ENCODE results near the gene ARMH1.

The ARMH1 gene

DNA sequence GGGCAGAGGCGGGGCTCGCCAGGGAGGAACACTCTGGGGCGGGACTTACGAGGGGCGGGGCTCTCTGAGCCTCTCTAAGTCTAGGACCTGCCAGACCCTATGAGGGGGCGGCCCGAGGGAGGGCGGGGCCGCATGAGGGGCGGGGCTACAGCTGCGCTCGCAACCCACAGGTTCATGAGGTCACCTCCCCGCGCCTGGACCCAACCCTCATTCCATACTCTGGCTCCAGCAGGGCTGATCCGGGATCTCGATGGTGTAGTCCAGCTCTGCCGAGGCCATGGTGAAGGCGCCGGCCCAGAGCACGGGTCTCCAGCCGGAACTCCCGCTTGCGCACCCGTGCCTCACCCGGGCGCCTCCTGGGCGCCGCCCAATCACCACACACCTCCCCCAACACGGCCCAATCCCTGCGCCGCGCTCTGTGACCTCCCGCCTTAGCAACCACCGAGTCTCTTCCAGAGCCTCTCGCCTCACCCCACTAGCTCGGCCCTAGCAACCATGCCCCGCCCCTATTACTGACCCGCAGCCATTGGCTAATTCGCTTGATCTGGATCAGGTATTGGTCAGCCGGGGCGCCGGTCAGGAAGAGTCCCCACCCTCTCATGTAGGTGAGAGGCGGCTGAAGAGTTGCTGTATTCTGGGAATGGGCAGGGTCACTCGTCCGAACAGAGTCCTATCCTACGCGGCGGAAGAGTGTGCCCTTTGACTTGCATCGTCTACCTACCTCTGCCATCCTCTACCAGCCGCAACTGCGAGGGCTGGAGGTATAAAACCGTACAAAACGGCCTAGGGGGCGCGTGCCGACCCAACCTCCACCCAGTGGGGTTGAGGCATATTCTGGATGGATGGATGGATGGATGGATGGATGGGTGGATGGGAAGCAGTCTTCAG is at the start of gene ARMH1, which contains the start of gene TMEM53:
Gene ARMH1 (plus strand): TSS at position 602 of the 888 bp plus-strand sequence. CDS start 14,984 bp downstream, outside the sequence.
Gene TMEM53 (minus strand): TSS at position 369 of the 888 bp plus-strand sequence. CDS start 90 bp downstream, at position 279.
- no peaks in the 10 kb centered on the region for H3K27me3 Mint-ChIP-seq (ENCODE audit: low read depth)
- no peaks in the 10 kb centered on the region for H3K36me3 Mint-ChIP-seq (ENCODE audit: low read depth)
- DNase-seq (ENCODE audit: low spot score), result peak; percentile 98
- peaks cover 27% of the 10 kb centered on the region for H3K4me1 Mint-ChIP-seq (ENCODE audit: low read depth)
- H3K9me3 Mint-ChIP-seq, result no peaks in the 10 kb centered on the region
- H3K27ac Mint-ChIP-seq, result peak within 1 kb of the TSS; percentile 88
- peak within 1 kb of the TSS; percentile 88 for H3K4me3 Mint-ChIP-seq

DNA sequence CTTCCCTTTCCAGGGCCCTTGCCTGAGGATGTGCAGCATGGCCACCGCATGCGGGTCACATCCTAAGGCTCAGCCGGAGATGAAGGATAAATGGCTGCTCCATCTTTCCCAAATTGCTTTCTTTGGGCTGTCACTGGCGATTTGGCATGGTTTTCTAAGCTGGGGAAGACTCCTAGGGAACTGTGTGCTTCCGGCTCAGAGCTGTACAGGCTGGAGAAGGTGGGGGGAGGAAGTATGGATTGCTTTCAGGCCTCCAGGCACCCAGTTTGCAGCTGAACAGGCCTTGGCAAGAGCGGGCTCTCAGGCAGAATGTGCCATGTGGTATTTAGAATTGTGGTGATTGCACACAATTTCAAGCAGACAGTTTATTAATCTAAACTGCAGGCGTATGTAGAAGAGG is 49.2 kb upstream of the ARMH1 start:
- DNase-seq (ENCODE audit: low spot score), result no peak
- no peaks in the 10 kb centered on the region for H3K27me3 Mint-ChIP-seq (ENCODE audit: low read depth)
- peaks cover under 1% of the 10 kb centered on the region for H3K4me1 Mint-ChIP-seq (ENCODE audit: low read depth)
- H3K4me3 Mint-ChIP-seq, result no peak overlapping the region
- no peak overlapping the region for H3K27ac Mint-ChIP-seq
- peaks cover under 1% of the 10 kb centered on the region for H3K36me3 Mint-ChIP-seq (ENCODE audit: low read depth)
- peaks cover under 1% of the 10 kb centered on the region for H3K9me3 Mint-ChIP-seq

DNA sequence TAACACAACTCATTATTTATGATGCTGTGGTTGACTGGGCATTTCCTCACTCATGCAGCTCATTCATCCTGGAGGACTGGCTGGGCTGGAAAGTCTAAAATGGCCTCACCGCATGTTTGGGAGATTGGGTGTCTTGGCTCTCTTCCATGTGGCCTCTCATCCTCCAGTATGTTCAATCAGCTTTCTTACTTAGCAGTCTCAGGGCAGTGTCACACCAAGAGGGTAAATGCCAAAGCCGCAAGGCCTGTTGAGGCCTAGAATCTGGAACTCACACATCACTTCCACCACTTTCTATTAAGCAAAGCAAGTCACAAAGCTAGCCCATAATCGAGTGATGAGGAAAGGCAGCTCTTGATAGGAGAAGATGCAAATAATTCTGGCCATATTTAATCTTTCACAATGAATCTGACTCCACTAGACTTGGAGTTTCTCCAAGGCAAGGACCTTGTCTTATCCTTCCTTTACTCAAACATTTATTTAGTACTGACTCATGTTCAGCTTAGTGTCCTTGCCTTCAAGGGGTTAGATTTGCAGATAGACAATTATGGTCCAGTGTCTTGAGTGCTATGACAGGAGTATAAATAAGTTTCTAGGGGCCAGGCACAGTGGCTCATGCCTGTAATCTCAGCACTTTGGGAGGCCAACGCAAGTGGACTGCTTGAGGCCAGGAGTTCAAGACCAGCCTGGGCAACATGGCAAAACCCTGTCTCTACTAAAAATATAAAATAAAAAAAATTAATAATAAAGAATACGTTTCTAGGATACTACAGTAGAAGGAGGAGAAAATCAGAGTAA is 45.4 kb upstream of the ARMH1 start:
- DNase-seq (ENCODE audit: low spot score), result no peak
- no peaks in the 10 kb centered on the region for H3K27me3 Mint-ChIP-seq (ENCODE audit: low read depth)
- H3K36me3 Mint-ChIP-seq (ENCODE audit: low read depth), result peaks cover 12% of the 10 kb centered on the region
- peaks cover 8% of the 10 kb centered on the region for H3K9me3 Mint-ChIP-seq
- H3K4me3 Mint-ChIP-seq, result no peak overlapping the region
- no peak overlapping the region for H3K27ac Mint-ChIP-seq
- peaks cover 20% of the 10 kb centered on the region for H3K4me1 Mint-ChIP-seq (ENCODE audit: low read depth)

DNA sequence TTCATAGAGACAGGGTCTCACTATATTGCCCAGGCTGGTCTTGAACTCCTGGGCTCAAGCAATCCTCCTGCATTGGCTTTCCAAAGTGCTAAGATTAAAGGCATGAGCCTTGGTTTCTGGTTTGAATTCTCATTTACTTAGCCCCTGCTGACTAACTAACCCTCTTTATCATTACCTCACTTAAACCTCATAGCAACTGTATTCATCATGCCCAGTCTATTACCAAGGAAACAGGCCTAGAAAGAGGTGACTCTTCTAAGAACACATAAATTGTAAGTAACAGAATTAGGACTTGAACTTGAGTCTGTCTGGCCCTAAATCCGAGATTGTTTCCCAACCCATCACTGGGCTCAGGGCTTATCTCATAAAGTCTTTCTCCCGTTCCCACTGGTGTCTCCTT is 44.4 kb upstream of the ARMH1 start:
- Mint-ChIP-seq H3K27me3 (ENCODE audit: low read depth) (no peaks in the 10 kb centered on the region), H3K27ac (peak overlapping the region; percentile 96)
- DNase-seq (ENCODE audit: low spot score), result no peak

DNA sequence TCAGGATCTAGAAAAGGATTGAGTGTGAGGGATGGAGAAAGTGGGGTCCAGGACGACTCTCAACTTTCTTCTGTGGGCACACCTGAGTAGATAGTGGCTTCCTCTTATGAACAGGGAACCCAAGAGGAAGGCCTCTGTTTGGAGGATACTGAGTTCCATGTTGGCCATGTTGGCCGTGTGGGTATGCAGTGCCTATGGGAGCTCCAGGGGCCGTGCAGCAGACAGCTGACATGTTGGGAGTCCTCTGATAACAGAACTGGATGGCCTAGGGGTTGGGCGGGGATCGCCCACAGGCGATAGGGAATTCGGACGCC is 43.2 kb upstream of the ARMH1 start:
- Mint-ChIP-seq H3K27me3 (ENCODE audit: low read depth) (no peaks in the 10 kb centered on the region), H3K36me3 (ENCODE audit: low read depth) (peaks cover 28% of the 10 kb centered on the region), H3K4me3 (peak overlapping the region; percentile 87)

More for the DNA sequence above, 44.4 kb upstream of the ARMH1 start:
- Mint-ChIP-seq H3K4me1 (ENCODE audit: low read depth) (peaks cover 30% of the 10 kb centered on the region), H3K4me3 (peak overlapping the region; percentile 87), H3K36me3 (ENCODE audit: low read depth) (peaks cover 18% of the 10 kb centered on the region), H3K9me3 (peaks cover 8% of the 10 kb centered on the region)

DNA sequence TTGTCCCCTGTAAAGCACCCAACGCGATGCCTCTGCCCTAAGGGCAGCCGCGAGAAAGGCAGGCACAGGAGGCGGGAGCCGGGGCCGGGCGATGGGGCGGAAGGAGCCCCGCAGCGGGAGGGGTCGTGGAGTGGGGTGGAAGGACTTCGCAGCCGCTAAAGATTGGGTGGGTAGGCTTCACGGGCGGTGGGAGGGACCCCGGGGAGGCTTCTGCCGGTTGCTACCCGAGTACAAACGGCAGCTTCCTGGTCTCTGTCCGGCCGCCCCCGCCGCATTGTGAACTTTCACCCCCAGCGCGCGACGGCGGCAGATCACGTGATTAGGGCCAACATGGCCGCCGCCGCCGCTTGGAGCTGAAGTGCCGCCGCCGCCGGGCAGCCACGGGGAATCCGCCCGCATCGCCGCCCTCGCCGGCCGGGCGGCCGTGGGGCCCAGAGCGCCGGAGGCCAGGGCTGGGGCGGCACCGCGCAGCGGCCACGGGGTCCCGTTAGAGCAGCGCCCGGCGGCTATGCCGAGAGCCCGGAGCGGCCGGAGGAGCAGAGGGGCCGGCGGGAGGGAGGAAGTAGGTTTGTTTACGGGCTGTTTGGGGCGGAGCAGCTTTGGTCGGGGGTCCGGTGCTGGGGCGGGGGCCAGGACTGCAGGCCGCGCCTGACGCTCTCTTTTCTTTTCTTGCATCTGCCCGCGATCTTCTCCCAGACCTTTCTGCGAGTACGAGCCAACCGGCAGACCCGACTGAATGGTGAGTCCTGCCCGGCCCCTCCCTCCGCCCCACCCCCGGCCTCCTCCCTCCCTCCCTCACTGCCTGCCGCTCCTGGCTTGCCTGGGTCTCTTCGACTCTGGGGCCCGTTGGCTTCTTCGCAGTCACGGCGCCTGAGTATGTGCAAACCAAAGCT is 42.6 kb upstream of the ARMH1 start:
- H3K36me3 Mint-ChIP-seq (ENCODE audit: low read depth), result peaks cover 29% of the 10 kb centered on the region
- no peaks in the 10 kb centered on the region for H3K27me3 Mint-ChIP-seq (ENCODE audit: low read depth)
- peak; percentile 91 for DNase-seq (ENCODE audit: low spot score)
- peaks cover 8% of the 10 kb centered on the region for H3K9me3 Mint-ChIP-seq
- H3K4me3 Mint-ChIP-seq, result peak overlapping the region; percentile 90
- H3K27ac Mint-ChIP-seq, result peak overlapping the region; percentile 98
- peaks cover 30% of the 10 kb centered on the region for H3K4me1 Mint-ChIP-seq (ENCODE audit: low read depth)

More for the DNA sequence above, 43.2 kb upstream of the ARMH1 start:
- DNase-seq (ENCODE audit: low spot score), result no peak
- Mint-ChIP-seq H3K27ac (peak overlapping the region; percentile 96), H3K4me1 (ENCODE audit: low read depth) (peaks cover 30% of the 10 kb centered on the region), H3K9me3 (peaks cover 8% of the 10 kb centered on the region)

DNA sequence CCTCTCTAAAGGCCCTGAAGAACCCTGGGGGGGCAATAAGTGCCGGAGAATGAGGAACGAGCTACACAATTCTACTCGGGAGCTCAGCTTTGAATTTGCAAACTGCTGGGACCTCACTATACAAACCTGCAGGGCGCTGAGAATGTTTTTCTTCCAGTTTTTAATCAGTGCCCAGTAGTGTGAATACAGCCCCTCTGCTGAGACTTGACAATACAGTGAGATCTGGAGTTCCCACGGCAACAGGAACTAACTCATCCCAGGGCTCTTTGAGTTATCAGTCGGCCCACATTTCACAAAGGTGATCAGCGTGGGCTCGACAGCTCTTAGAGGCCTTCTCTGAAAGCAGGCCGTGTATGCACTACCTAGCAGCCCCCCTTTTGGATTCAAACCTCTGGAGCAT is 41.9 kb upstream of the ARMH1 start:
- H3K27me3 Mint-ChIP-seq (ENCODE audit: low read depth), result no peaks in the 10 kb centered on the region
- peaks cover 30% of the 10 kb centered on the region for H3K4me1 Mint-ChIP-seq (ENCODE audit: low read depth)
- H3K9me3 Mint-ChIP-seq, result peaks cover 8% of the 10 kb centered on the region
- H3K4me3 Mint-ChIP-seq, result peak overlapping the region; percentile 90
- DNase-seq (ENCODE audit: low spot score), result no peak
- H3K36me3 Mint-ChIP-seq (ENCODE audit: low read depth), result peaks cover 31% of the 10 kb centered on the region
- peak overlapping the region; percentile 98 for H3K27ac Mint-ChIP-seq

DNA sequence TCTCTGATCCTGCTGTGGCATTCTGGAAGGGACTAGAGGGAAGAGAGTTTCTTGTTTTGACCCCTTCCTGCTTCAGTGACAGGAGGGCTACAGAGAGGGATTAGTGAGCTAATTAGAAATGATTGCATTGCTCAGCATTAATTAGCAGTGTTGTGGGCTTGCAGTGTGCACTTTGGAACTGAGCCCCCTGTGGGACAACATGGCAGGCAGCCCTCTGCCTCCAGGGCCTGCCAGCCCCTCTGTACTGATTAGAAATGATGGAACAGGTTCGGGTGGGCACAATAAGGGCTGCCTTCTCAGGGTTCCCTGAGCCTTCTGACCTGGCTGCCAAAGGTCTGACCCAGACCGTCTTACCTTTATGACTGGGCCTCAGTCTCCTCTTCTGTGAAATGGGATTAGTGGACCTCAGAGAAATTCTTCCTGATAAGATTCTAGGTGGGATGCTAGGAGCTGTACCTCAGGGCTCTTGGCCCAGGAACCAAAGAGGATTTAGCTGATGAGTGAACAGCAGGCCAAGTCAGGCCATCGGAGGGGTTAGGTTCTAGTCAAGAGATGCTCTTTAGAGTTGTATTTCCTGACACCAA is 39.8 kb upstream of the ARMH1 start:
- Mint-ChIP-seq H3K36me3 (ENCODE audit: low read depth) (peaks cover 40% of the 10 kb centered on the region), H3K4me1 (ENCODE audit: low read depth) (peaks cover 30% of the 10 kb centered on the region), H3K27me3 (ENCODE audit: low read depth) (no peaks in the 10 kb centered on the region), H3K4me3 (peak overlapping the region; percentile 44), H3K27ac (no peak overlapping the region), H3K9me3 (peaks cover 8% of the 10 kb centered on the region)
- DNase-seq (ENCODE audit: low spot score), result no peak

DNA sequence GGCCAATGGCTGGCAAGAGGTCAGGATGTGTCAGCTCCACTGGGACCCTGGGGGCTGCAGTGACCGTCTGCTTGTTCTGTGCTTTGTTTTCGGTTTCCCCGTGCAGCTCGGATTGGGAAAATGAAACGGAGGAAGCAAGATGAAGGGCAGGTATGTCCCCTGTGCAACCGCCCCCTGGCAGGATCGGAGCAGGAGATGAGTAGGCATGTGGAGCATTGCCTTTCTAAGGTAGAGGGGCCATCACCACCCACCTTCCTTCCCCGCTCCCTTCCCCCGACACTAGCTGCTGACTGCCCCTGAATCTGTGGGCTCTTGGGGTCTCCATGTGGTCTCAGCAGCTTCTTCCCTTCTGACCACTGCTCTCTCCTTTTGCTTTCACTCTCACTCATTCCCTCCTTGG is 39.1 kb upstream of the ARMH1 start:
- peaks cover 29% of the 10 kb centered on the region for H3K4me1 Mint-ChIP-seq (ENCODE audit: low read depth)
- H3K27me3 Mint-ChIP-seq (ENCODE audit: low read depth), result no peaks in the 10 kb centered on the region
- H3K36me3 Mint-ChIP-seq (ENCODE audit: low read depth), result peaks cover 39% of the 10 kb centered on the region
- H3K4me3 Mint-ChIP-seq, result no peak overlapping the region
- peaks cover 6% of the 10 kb centered on the region for H3K9me3 Mint-ChIP-seq
- H3K27ac Mint-ChIP-seq, result no peak overlapping the region
- no peak for DNase-seq (ENCODE audit: low spot score)

DNA sequence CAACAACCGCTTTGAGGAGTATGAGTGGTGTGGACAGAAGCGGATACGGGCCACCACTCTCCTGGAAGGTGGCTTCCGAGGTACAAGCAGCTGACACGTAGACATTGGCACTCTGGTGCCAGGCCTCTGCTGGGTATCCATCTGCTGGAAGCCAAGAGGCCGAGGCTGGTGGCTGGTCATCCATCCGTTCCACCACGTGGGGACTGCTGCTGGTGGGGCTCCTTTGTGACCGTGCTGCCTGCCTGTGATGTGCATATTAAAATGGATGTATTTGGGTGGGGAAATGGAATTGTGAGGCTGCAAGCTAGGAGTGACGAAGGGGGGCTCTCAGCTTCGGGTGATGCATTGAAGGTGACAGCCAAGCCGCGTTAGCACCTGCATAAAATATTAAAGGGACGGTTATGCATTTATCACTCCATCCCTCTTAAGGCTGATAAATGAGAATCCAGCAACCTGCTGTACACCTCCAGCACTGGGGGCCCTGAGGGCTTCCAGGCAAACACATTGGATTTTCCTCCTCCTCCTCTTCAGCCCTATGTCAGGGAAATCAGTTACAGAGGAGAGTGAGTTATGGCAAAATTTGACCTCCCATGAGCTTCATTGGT is 38.3 kb upstream of the ARMH1 start:
- H3K36me3 Mint-ChIP-seq (ENCODE audit: low read depth), result peaks cover 35% of the 10 kb centered on the region
- no peak overlapping the region for H3K27ac Mint-ChIP-seq

DNA sequence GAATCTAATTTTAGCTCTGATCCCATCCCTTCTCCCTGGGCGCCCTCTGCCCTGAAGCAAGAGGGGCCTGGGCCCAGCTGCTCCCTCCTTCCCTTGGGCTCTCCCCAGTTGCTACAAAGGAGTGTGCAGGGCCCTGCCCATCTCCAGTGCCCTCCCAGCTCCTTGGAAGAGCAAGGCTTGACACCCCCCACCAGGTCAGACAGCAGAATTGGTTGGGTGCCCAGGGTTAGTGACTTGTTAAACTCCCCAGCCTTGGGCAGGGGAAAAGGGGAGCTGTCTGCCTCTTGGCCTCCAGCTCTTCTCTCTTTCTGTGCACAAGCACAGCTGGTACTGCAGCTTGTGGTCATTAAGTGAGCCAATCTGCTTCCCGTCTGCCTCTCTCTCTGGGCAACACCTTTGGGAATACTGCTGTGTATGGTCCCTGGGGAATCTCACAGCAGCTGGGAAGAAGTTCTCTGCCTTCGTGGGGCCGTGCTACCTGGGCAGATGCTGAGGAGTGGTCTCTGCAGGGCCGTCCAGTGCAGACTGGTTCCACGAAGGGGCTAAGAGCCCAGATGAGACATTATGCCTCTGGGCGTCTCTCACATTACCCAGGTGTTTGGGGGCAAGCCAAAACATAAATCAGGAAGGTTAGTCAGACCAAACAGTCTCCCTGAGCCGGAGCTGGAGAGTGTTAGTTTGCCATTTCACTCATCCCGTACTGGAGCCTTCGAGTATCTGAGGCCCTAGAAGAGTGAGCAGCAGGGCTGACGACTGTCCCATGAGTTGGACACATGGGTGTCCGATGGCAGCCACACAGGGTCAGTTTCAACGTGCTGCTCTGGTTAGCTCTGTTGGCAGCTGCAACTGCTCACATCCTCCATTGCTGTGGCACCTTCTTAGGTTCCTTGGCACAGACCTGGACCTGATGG is 37.6 kb upstream of the ARMH1 start:
- Mint-ChIP-seq H3K27ac (no peak overlapping the region), H3K27me3 (ENCODE audit: low read depth) (no peaks in the 10 kb centered on the region), H3K4me3 (no peak overlapping the region), H3K9me3 (no peaks in the 10 kb centered on the region), H3K36me3 (ENCODE audit: low read depth) (peaks cover 35% of the 10 kb centered on the region), H3K4me1 (ENCODE audit: low read depth) (peaks cover 21% of the 10 kb centered on the region)
- no peak for DNase-seq (ENCODE audit: low spot score)

More for the DNA sequence above, 38.3 kb upstream of the ARMH1 start:
- no peak for DNase-seq (ENCODE audit: low spot score)
- H3K4me1 Mint-ChIP-seq (ENCODE audit: low read depth), result peaks cover 21% of the 10 kb centered on the region
- H3K27me3 Mint-ChIP-seq (ENCODE audit: low read depth), result no peaks in the 10 kb centered on the region
- no peak overlapping the region for H3K4me3 Mint-ChIP-seq
- no peaks in the 10 kb centered on the region for H3K9me3 Mint-ChIP-seq
